Right cardiac atrium (tissue), 5 donors: Measurements from ENCODE around the gene ISLR. TPM values are rescaled to one million over a fixed set of nuclear protein-coding genes. Genes with fewer than 3 reads are reported as not detected.

Source experiments
- ATAC-seq, 2 donors: fragments of 200-7000 bp; cut with Tn5 transposase; one replicate each; pipeline versions ENCODE4 v1.8.0 to v1.9.1; 2020; ENCODE audit warnings: moderate library complexity in 2 of 2, mild to moderate bottlenecking in 1 of 2
- DNase-seq, 3 donors: peaks; one replicate each; pipeline ENCODE4 v3.0.0-alpha.2; 2020
- H3K27ac ChIP-seq: one replicate; pipeline ENCODE4 v1.5.1; 2013; ENCODE audit warnings: mild to moderate bottlenecking, low read length, control low read depth, moderate library complexity
- H3K27me3 ChIP-seq: one replicate; pipeline ENCODE4 v1.6.1; 2013; ENCODE audit not compliant: control insufficient read depth, insufficient read depth
- H3K4me1 ChIP-seq: one replicate; pipeline ENCODE4 v1.6.1; 2013; ENCODE audit warnings: low read length; ENCODE audit not compliant: control insufficient read depth, insufficient read depth
- H3K4me3 ChIP-seq: one replicate; pipeline ENCODE4 v1.5.1; 2013; ENCODE audit warnings: low read length, control low read depth
- H3K9me3 ChIP-seq: one replicate; pipeline ENCODE4 v1.6.1; 2013; ENCODE audit warnings: low read length; ENCODE audit not compliant: control insufficient read depth
- WGBS: extraction: QIAGEN DNeasy Blood & Tissue Kit; methylation state at CpG from one replicate; pipeline ENCODE4 v1.1.7; 2013; 5-methylcytosine and 5-hydroxymethylcytosine counted together
- intact Hi-C, 4 donors: fragments of 100-400 bp; cut with DNase I; formaldehyde crosslinking; loops; one replicate each; pipeline versions ENCODE4 v1.11.0 to v1.14.0; 2022 to 2023
- polyA plus RNA-seq: library from polyadenylated mRNA; stranded (reverse); fragments of 200-250 nt; gene quantifications from one replicate; pipeline ENCODE4 v1.2.3, GENCODE V29; 2013
- total RNA-seq, 4 donors: library from RNA; stranded (reverse); fragmentation: NEBNext Ultra II Directional; extraction: Animal tissue kit (Norgen Biotek cat#: 25700); gene quantifications; one replicate each; pipeline ENCODE4 v1.2.1, GENCODE V29; 2021
- donor health status: healthy with polysubstance abuse.
- donor health status: DM: no; HTN: yes; CAD: no.
- donor health status: DM: no; HTN: no; CAD: no.
- donor health status: DM: no; HTN: yes; CAD: no; lungs with severe emphysema.
- donor health status: DM: yes; HTN: yes; CAD: no.

The ISLR gene
- total and polyA plus RNA-seq, 5 donors: 21.6 to 33.5 (median 26.3) TPM

DNA sequence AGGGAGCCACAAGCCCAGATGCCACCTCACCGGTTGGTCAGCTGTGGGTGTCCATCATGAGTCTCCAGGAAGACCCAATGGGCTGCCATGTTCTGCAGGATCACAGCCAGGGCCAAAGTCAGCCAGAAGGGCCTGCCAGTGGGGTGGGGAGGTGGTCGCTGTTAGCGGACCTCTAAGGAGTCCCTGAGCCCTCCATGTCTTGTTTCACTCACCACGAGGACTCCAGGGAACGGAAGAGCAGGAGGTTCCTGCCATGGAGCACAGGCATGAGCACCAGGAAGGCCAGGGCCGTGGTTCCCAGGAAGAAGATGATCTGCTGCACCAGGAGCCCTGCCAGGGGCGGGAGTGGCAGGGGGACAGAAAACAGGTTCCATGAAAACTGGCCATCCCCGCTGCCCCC lies 8.6 kb downstream of the ISLR start:
- Histone ChIP-seq H3K4me1 (peaks cover 17% of the 10 kb centered on the region), H3K27me3 (no peaks in the 10 kb centered on the region), H3K27ac (no peak overlapping the region), H3K4me3 (no peak overlapping the region), H3K9me3 (no peaks in the 10 kb centered on the region)
- DNase-seq: peak in 2 of 3 donors; percentile 13 to 47
- intact Hi-C loops: no loop called here
- no peak for ATAC-seq
- 94% methylated on average over 8 of the region's 8 CpGs for WGBS

- Histone ChIP-seq H3K9me3 (no peaks in the 10 kb centered on the region), H3K27me3 (no peaks in the 10 kb centered on the region), H3K4me1 (peaks cover 7% of the 10 kb centered on the region), H3K27ac (no peak overlapping the region), H3K4me3 (no peak overlapping the region)
- DNase-seq (peak in 2 of 3 donors; percentile 24 to 44), ATAC-seq (no peak)
- 82% methylated on average over 12 of the region's 12 CpGs for WGBS
- intact Hi-C loops: no loop called here
These were observed 11.1 kb downstream of the ISLR start for GRCh38 chr15:74184582-74185091.

GRCh38 chr15:74185710-74186348 lies 12.3 kb downstream of the ISLR start:
- Histone ChIP-seq H3K27me3 (no peaks in the 10 kb centered on the region), H3K4me1 (no peaks in the 10 kb centered on the region), H3K27ac (no peak overlapping the region), H3K4me3 (no peak overlapping the region), H3K9me3 (no peaks in the 10 kb centered on the region)
- intact Hi-C loops: no loop called here
- WGBS: 81% methylated on average over 8 of the region's 8 CpGs
- DNase-seq: no peak
- ATAC-seq: no peak

DNA sequence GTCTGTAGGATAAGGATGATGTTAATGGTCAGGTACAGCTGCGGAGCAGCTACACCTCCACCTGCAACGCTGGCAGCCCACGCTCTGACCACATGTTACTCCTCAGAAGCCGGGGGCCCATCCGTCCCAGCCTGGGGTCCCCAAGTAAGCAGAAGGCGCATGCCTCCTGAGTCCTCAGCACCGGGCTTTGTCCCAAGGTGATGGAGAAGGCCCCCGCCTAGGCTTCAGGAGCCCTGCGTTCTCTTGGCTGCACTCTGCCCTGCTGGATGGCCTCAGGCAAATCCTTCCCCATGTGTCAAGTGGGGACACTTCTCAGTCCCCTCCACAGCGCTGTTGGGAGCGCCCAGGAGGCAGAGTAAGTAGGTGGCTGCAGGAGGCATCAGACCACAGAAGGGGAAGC lies 14.7 kb downstream of the ISLR start:
- intact Hi-C loops: no loop called here
- ATAC-seq: no peak
- WGBS: 93% methylated on average over 11 of the region's 11 CpGs

DNA sequence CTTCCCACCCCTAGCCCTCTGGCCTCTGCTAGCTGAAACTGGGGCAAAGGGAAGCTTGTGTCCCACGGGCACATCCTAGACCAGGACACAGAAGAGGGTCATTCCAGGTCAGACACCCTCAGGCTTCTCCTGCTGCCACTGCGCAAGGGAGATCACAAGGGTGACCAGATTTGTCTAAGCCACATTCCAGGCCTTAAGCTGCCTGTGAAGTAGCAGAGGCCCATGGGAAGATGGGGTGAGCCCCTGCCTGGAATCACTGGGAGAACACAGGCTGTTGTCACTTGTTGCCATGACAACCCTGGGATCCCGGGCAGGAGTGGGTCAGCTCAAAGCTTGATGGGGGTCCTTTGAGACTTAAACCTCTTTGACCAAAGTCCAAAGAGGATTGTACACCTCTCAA lies 18.3 kb downstream of the ISLR start:
- no peak for DNase-seq

More for the DNA sequence above, 14.7 kb downstream of the ISLR start:
- peak in 1 of 3 donors; percentile 29 for DNase-seq
- no peak overlapping the region for H3K27ac ChIP-seq
- no peaks in the 10 kb centered on the region for H3K4me1 ChIP-seq
- no peaks in the 10 kb centered on the region for H3K9me3 ChIP-seq
- H3K27me3 ChIP-seq: no peaks in the 10 kb centered on the region
- H3K4me3 ChIP-seq: no peak overlapping the region

DNA sequence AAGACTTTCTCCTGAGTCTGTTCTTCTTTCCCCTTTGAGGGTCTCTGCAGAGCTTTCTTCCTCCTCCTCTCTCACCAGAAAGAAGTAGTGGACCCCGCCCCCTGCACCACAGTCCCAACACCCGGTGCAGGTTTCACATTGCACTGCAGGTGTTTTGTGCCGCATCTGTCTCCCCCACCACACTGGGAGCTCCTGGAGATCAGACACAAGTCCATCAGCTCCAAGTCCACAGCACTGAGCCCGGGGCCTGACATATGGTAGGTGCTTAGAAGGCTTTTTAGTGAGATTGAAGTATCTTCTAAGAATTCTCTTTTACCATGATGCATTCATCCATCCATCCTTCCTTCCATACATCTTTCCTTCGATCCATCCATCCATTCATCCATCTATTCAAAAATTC lies 19.2 kb downstream of the ISLR start:
- H3K27ac ChIP-seq: no peak overlapping the region
- WGBS: 91% methylated on average over 5 of the region's 5 CpGs
- no peak overlapping the region for H3K4me3 ChIP-seq
- ATAC-seq: no peak
- DNase-seq: peak in 1 of 3 donors; percentile 13
- no peaks in the 10 kb centered on the region for H3K9me3 ChIP-seq
- H3K27me3 ChIP-seq: no peaks in the 10 kb centered on the region
- intact Hi-C loops: no loop called here
- peaks cover 9% of the 10 kb centered on the region for H3K4me1 ChIP-seq

More for the DNA sequence above, 18.3 kb downstream of the ISLR start:
- Histone ChIP-seq H3K27ac (no peak overlapping the region), H3K9me3 (no peaks in the 10 kb centered on the region), H3K4me1 (peaks cover 7% of the 10 kb centered on the region), H3K27me3 (no peaks in the 10 kb centered on the region), H3K4me3 (no peak overlapping the region)
- intact Hi-C loops: no loop called here
- WGBS: 49% methylated on average over 3 of the region's 3 CpGs
- ATAC-seq: peak in 1 of 2 donors; percentile 20

GRCh38 chr15:74193299-74193718 lies 19.8 kb downstream of the ISLR start:
- no peaks in the 10 kb centered on the region for H3K9me3 ChIP-seq
- H3K27ac ChIP-seq: no peak overlapping the region
- WGBS: 69% methylated on average over 4 of the region's 4 CpGs
- H3K4me1 ChIP-seq: peaks cover 10% of the 10 kb centered on the region
- intact Hi-C loops: no loop called here
- no peak overlapping the region for H3K4me3 ChIP-seq
- DNase-seq (no peak), ATAC-seq (no peak)
- no peaks in the 10 kb centered on the region for H3K27me3 ChIP-seq

DNA sequence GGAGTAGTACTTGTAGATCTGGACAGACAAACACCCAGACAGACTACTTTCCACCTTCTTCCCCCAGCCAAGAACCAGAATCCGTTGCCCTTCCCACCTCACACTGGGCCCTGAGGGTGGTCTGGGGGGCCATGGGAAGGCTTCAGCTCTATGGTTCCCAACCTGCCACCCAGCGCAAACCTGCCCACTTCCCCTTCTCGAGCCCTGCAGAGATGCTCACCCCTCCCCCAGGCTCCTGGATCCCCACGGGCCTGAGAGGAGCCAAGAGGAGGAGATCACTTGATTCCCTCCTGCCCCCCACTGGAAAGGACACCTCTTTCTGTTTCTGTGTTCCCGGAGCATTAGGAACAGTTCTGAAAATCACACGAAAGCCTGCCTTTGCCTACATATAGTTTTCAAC lies 20.4 kb downstream of the ISLR start:
- WGBS: 77% methylated on average over 6 of the region's 6 CpGs
- Histone ChIP-seq H3K27ac (no peak overlapping the region), H3K4me3 (no peak overlapping the region), H3K4me1 (peaks cover 10% of the 10 kb centered on the region), H3K27me3 (no peaks in the 10 kb centered on the region), H3K9me3 (no peaks in the 10 kb centered on the region)
- intact Hi-C loops: no loop called here
- DNase-seq: peak in 1 of 3 donors; percentile 45
- ATAC-seq: no peak

DNA sequence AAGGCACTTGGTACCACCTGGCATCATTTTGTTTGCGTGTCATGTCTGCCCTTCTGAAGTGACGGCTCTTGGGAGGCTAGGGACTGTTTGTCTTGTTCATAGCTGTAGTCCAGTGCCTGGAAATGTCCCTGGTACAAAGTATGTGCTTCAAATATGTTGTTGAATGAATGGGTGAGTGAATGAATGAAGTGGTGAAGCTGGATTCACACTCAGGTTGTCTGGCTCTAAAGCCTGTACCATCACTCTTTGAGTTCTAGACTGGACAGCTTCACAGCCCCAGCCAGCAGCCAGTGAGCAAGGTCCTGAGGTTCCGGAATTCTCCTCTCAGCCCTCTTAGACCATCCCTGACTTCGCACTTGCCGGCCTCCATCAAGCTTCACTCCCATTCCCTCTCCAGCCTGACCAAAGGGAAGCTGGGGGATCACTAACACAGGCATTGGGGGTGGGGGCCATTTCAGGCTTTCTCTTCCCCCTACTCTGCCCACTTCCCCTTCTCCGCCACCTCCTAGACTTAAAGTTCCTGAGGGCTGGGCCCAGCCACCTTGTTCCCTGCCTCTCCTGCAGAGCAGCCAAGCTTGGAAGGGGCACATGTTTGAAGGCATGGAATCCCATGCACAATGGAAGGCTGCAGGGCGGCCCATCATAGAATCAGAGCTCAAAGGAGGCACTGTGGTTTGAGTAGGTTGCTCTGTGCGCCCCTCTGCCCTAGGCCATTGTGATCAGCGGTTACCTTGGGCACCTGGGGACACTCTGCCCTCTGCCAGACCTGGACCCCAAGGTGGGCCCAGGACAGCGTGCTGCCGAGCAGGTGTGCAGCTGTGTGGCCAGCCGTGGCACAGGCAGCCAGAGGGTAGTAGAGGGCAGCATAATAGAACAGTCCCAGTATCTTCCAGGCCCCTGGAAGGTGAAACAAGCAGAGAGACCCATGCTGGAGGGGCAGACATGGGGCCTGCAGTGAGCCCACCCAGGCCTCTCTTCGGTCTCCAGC lies 21.4 kb downstream of the ISLR start:
- Histone ChIP-seq H3K27me3 (no peaks in the 10 kb centered on the region), H3K4me1 (peaks cover 10% of the 10 kb centered on the region), H3K27ac (no peak overlapping the region), H3K9me3 (no peaks in the 10 kb centered on the region), H3K4me3 (no peak overlapping the region)
- intact Hi-C loops: no loop called here
- WGBS: 95% methylated on average over 13 of the region's 13 CpGs
- ATAC-seq (no peak), DNase-seq (peak in 1 of 3 donors; percentile 24)

- intact Hi-C loops: no loop called here
- Histone ChIP-seq H3K27ac (no peak overlapping the region), H3K4me3 (no peak overlapping the region), H3K27me3 (no peaks in the 10 kb centered on the region), H3K9me3 (no peaks in the 10 kb centered on the region), H3K4me1 (peaks cover 18% of the 10 kb centered on the region)
- WGBS: 15% methylated on average over 7 of the region's 7 CpGs
- ATAC-seq: peak; percentile 50 to 73
- DNase-seq: peak; percentile 80 to 92 (median 81)
These were observed 22.7 kb downstream of the ISLR start for GRCh38 chr15:74196175-74196574.
